GM11168 (cell line): ENCODE measurements around the gene UBE2B.
"Not testable (repeated sequence)": the region's sequence is repeated elsewhere in the genome, so short reads cannot be mapped to it uniquely, and the experiment has no call there.

ENCODE experiments used
- in situ Hi-C: fragments of 300-500 bp; cut with MboI; formaldehyde crosslinking; loops from one replicate; pipeline ENCODE4 v1.12.0; 2022; ENCODE audit warnings: low sequenced_read_pairs; ENCODE audit not compliant: unreplicated experiment

The UBE2B gene

GRCh38 chr5:134370871-134371833 lies at the start of gene UBE2B:
Gene UBE2B (plus strand): TSS chr5:134371569. CDS start chr5:134371596, 27 bp downstream.
- in situ Hi-C loops, result no loop called here

GRCh38 chr5:134327327-134327726 lies 44.0 kb upstream of the UBE2B start:
- in situ Hi-C loops, result no loop called here

- in situ Hi-C loops, result no loop called here
Observed at GRCh38 chr5:134328619-134329018, 42.8 kb upstream of the UBE2B start.

GRCh38 chr5:134336833-134337232 lies 34.5 kb upstream of the UBE2B start:
- in situ Hi-C loops, result not testable (repeated sequence)

GRCh38 chr5:134343500-134343899 lies 27.9 kb upstream of the UBE2B start:
- in situ Hi-C loops, result not testable (repeated sequence)

GRCh38 chr5:134345476-134345875 lies 25.9 kb upstream of the UBE2B start:
- in situ Hi-C loops, result not testable (repeated sequence)

GRCh38 chr5:134345996-134346395 lies 25.4 kb upstream of the UBE2B start:
- in situ Hi-C loops, result no loop called here

- in situ Hi-C loops, result no loop called here
Observed at GRCh38 chr5:134349463-134349862, 21.9 kb upstream of the UBE2B start.

- in situ Hi-C loops, result no loop called here
Observed at GRCh38 chr5:134355681-134356080, 15.7 kb upstream of the UBE2B start.

GRCh38 chr5:134365604-134366003 lies 5.8 kb upstream of the UBE2B start:
- in situ Hi-C loops, result loop anchor here (10.0 kb wide), 1 partner anchor 161 kb away; no protein-coding TSS in a partner anchor

GRCh38 chr5:134370311-134370870 lies 978 bp upstream of the UBE2B start:
- in situ Hi-C loops, result no loop called here

- in situ Hi-C loops, result no loop called here
Observed at GRCh38 chr5:134371834-134372340, 518 bp downstream of the UBE2B start.

GRCh38 chr5:134373633-134374032 lies 2.3 kb downstream of the UBE2B start:
- in situ Hi-C loops, result not testable (repeated sequence)

GRCh38 chr5:134374232-134374631 lies 2.9 kb downstream of the UBE2B start:
- in situ Hi-C loops, result no loop called here

- in situ Hi-C loops, result no loop called here
Observed at GRCh38 chr5:134380346-134380745, 9.0 kb downstream of the UBE2B start.

- in situ Hi-C loops, result not testable (repeated sequence)
Observed at GRCh38 chr5:134382204-134382603, 10.8 kb downstream of the UBE2B start.

GRCh38 chr5:134383980-134384697 lies 12.8 kb downstream of the UBE2B start:
- in situ Hi-C loops, result no loop called here

GRCh38 chr5:134387443-134387842 lies 16.1 kb downstream of the UBE2B start:
- in situ Hi-C loops, result no loop called here

- in situ Hi-C loops, result no loop called here
Observed at GRCh38 chr5:134392301-134392700, 20.9 kb downstream of the UBE2B start.

GRCh38 chr5:134394932-134395331 lies 23.6 kb downstream of the UBE2B start:
- in situ Hi-C loops, result no loop called here

- in situ Hi-C loops, result no loop called here
Observed at GRCh38 chr5:134396274-134396673, 24.9 kb downstream of the UBE2B start.
